Activated CD4-positive, CD25-positive, alpha-beta regulatory T cell treated with anti-CD3 and anti-CD28 coated beads, Interleukin-2, amount 50 U/mL, for 16 hours (primary cell): Measurements from ENCODE around the gene DCC.
"Not testable (repeated sequence)": the region's sequence is repeated elsewhere in the genome, so short reads cannot be mapped to it uniquely, and the experiment has no call there.

Source experiments
- DNase-seq: peaks from one replicate; pipeline ENCODE4 v3.0.0-alpha.2; 2020; ENCODE audit warnings: low read depth, low spot score

DCC gene

DNA sequence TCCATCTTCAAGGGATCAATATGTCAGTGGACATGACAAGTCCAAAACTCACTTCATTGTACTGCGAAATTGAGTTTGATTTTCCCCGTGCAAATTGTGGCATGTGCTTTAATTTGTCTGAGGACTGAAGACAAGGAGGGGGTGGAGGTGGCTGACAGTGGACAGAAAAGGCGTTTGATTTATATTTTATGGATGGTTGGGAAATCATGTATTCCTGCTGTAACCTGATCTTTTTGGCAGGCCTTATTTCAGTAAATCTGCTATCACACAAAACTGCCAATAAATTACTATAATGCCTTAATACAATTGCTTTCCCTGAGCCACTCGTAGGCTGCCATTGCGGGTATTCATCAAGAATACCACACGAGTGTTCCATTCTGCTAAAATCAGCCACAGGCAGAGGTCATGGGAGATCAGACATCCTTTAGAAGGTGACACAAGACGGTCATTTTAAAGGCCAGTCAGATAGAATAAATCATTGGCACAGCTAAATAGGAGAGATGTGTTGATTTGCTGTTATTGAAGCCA is 1164.0 kb downstream of the DCC start:
- DNase-seq = no peak

DNA sequence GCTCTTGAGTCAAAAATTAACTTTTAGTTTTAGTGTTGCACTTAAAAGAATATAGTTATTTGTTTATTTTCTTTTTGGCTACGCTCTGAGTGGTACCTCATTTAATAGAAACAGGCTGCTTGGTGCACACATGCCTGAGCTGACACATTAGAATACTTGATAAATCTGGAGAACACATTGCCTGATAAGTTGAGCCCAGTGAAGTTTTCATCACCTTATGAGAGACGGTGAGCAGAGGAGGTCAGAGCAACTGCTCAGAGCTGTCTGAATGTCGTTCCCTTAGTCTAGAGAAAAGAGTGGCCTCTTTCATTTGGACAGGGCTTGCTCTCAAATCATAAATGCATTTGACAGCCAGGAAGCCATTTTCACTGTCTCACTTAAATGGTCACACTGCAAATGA is 1168.5 kb downstream of the DCC start:
- no peak for DNase-seq

DNA sequence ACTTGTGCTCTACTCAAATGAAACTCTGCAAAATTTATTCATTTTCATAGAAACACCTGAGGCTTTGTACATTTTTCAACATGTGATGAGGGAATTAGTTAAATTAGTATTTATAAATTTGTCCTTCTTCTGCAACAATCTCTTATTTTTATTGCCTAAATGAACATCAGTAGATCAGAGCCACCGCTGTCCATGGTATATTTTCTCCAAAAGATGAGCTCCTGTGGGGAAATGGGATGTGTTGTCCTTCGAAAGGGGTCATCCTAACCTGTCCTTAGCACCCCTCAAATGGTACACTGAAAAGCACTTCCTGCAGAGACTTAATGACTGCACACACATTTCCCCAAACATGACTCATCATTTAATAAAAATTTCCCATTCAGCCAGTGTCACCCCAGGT is 1169.9 kb downstream of the DCC start:
- no peak for DNase-seq

DNA sequence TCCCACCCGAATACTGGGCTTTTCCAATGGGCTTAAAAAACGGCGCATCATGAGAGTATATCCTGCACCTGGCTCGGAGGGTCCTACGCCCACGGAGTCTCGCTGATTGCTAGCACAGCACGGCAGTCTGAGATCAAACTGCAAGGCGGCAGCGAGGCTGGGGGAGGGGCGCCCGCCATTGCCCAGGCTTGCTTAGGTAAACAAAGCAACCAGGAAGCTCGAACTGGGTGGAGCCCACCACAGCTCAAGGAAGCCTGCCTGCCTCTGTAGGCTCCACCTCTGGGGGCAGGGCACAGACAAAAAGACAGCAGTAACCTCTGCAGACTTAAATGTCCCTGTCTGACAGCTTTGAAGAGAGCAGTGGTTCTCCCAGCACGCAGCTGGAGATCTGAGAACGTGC is 1171.7 kb downstream of the DCC start:
- DNase-seq = not testable (repeated sequence)

DNA sequence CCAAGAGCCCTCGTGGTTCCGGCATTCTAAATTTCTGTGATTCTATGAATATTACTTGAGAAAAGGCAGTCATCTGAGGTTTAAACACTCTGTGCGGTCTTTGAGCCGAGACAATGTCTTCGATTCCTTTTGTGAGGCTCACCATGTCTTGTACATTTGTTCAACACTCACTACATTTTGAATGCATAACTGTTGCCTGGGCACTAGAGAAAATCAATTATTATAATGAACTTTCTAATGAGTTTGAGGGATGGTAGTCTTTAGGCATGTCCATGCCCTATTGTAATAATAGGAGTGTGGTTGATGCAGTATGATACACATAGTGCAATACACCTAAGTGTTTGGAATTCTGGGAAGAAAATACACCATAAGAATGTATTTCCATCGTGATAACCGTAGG is 1181.1 kb downstream of the DCC start:
- no peak for DNase-seq

DNA sequence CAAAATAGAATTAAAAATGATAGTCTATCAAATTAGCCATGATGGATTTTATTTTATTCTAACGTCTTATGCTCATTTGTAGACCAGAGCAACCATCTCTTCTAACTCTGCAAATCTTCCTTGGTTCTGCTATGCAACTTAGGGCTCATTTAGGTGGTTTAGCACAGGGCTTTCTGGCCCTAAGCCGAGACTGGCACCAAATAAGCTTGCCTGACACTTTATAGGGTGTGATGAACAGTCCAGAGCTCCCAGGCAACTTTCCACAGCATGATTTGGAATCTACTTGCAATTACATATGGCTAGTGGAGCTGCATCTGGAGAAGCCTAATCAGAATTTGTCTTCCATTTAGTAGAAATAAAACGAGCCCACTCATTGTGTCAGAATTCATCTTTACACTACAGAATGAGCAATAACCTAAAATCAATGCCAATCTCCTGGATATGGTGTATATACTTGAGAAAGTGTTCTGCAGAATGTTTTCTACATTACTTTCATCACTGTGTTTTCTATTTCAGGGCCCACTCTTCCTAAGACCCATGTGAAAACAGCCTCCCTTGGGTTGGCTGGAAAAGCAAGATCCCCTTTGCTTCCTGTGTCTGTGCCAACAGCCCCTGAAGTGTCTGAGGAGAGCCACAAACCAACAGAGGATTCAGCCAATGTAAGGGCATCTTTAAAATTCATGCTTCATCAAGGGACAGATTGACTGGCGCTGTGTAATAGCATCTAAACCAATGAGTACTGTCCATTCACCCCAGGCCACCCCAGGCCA is 1186.3 kb downstream of the DCC start:
- no peak for DNase-seq

DNA sequence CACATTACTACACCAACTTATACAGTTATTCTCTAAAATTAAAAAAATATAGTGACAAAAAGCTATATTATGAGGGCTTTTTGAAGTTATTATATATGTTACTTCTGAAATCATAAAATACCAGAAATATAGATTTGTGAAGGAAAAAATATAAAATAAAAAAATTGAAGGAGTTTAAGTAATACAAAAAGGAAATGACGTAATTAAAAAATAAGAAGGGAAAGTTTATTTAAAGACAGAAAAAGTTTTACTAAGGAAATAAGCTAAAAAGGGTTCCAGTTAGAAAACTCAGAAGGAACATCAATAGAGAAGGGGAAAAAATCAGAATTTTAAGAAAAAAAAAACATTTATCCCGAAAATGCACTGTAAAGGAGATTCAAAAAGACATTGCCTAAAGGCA is 1187.4 kb downstream of the DCC start:
- DNase-seq = no peak

DNA sequence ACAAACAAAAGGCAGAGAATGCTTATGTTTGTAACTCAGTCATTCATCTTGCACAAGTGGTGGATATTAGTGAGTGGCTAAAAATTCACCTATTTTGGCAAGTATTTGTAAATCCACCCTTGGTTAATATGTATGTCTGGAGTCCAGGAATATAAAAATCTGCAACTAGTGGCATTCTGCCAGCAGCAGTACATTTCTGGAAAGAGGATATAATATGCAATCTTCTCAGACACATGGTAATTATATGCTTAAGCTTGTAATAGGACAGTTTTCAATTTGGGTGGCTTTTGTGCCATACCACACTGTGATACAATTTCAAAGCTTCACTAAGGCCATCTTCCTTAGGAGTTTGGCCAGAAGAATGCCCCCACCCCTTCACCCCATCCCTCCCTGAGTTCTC is 1191.2 kb downstream of the DCC start:
- no peak for DNase-seq

DNA sequence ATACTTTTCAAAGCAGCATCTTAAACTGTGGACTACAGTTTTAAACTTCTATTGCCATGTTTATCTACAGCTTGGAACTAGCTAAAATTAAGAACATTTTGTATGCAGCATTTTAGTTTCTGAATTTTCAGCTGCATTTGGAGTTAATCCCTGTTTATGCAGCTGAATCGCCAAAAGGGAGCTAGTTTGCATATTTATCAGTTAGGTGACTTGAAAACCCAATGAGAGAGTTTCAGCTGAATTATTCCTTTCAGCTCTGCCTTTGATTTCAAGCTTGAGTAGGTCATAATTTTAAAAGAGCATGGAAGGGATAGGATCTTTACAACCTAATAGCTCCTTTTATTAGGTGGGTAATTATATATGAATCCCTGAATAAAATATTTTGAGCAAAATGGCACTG is 1191.9 kb downstream of the DCC start:
- no peak for DNase-seq

DNA sequence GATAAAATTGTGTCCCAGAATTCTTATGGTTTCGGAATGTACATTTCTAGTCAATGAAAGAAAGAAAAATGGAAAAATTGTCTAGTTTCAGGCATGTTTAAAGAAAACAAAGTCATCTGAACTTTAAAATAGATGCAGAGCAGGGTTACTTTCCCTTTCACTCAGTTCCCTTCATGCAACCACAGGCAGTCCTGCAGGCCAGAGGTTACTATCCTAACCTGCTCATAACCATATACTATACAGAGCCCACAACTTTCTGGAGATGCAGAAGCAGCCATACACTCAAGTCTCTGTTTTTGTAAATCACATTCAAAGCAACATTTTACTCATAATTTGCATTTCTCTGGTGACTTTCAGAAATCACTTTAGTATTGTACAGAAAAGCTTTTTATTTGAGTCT is 1194.2 kb downstream of the DCC start:
- no peak for DNase-seq

DNA sequence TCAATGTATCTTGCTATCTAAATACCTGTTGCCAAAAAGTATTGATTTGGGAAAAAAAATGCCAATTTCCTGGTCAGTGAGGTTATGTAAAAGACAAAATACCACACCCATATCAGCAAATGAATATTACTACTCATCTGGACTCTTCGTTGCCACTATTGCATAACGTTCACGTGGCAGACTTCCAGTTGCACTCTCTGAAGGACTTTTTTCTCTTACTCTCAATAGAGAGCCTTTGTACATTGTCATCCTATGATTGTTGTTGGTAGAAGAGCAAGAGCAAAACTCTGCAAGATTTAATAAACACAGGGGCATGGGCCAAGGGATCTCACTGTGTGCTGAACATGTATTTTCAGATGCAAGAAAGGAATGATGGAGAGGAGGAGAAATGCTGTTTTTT is 1194.7 kb downstream of the DCC start:
- no peak for DNase-seq

DNA sequence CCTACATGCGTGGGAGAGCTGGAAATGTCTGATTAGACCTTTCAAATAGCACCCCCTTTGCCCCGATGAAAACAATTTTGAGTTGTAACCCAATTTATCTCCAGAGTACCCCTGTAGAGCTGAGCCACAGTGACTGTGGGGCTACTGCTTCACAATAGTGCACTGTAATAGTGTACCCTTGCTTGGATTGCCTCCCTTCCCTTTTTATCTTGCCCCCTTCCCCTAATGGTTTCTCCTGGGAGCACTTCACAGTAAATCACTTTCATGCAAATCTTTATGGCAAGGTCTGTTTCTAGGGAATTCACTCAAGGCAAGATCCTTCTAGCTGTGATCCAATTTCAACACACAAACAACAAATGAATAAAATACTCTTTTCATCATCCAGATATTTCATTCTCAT is 1196.9 kb downstream of the DCC start:
- DNase-seq = no peak

DNA sequence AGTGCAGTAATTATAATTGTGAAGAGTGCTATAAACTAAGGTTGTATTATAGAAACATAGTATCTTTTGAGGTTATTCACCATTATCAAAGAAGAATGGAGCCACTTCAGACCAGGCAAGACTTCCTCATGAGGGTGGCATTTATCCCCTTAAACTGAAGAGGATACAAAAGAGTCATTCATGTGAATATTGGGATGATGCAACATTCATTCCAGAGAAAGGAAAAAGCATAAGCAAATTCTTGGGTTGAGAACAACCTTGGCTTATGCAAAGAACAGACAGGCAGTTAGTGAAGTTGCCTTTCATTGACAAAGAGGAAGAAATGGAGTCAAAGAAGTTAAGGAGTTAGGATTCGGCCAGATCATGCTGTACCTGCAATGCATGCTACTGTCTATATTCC is 1201.9 kb downstream of the DCC start:
- DNase-seq = no peak

DNA sequence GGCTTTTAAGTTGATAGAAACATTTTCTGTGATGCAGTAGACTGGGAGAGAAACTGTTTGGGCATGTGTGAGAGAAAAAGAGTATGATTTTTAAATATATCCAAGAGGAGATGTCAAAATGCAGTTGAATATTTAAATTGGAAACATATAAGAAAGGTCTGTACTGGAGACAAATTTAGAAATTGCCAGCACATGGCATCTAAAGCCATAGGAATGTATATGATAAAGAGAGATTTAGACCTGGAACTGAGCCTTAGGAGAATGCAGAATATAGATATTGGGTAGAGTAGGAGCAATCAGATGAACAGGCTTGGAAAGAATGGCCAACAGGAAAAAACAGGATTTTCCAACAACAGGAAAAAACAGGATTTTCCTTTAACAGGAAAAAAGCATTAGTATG is 1203.7 kb downstream of the DCC start:
- no peak for DNase-seq

DNA sequence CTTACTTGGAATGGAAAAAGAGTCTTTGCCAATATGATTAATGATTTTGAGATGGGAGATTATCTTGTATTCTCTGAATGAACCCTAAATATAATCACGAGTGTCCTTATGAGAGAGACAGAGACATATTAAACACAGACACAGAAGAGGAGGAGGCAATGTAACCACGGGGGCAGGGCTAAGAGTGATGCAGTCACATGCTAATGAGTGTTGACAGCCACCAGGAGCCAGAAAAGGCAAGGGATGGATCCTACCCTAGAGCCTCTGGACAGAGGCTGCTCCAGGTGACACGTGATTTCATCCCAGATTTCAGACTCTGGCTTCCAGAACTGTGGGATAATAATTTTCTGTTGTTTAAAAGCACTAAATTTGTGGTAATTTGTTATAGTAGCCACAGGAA is 1204.9 kb downstream of the DCC start:
- no peak for DNase-seq

DNA sequence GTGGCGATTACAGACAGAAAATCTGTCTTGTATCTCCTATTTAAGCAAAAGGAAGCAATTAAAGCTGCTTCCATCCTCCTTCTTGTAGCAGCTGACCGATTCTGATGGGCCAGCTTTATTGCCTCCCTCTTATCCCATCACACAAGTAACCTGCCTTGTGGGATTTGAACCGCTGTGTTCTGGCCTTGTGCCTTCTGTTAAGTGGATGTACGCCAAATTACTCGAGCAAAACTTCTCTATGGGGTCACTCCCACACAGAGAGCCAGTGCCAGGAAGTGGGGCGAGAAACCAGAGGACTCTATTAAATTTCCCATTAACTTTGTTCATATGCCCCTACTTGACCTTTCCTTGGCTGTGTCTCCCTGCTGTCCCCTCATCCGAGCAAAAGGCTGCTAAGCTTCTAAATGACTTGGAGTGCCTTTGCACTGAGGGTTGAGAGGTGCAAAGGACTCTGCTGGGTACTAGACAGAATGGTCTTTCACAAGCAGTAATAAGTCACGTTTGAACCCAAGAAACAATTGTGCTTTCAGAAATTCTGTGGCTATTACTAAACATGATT is 1212.0 kb downstream of the DCC start:
- DNase-seq = no peak

DNA sequence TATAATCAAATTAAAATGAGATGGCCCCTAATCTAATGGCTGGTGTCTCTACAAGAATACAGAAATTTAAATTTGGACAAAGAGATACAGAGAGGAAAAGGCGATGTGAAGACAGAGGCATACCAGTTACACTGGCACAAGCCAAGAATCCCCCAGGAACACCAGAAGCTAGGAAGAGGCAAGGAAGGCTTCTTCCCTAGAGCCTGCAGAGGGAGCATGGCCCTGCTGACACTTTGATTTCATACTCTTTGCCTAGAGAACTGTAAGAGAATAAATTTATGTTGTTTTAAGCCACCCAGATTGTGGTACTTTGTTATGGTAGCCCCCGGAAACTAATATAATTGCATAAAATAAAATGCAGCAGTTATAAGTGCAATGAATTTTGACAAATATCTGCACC is 1213.0 kb downstream of the DCC start:
- DNase-seq = no peak

DNA sequence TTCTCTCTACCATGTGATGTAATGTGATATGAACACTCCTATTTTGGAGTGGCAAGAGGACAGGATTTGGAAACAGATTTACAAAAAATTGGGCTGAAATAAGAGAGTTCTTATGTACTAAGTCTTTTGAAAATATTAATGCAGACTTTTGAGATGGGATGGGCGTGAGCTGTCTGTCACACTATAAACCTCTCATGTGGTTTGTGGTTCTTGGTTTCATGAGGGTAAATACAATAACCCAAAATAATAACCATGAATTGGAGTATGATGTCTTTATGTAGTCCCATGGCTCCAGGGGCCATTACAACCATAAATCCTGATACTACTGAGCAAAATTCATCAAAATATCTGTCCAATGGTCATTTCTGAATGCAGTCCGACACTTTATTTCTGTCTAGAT is 1216.5 kb downstream of the DCC start:
- DNase-seq = no peak

DNA sequence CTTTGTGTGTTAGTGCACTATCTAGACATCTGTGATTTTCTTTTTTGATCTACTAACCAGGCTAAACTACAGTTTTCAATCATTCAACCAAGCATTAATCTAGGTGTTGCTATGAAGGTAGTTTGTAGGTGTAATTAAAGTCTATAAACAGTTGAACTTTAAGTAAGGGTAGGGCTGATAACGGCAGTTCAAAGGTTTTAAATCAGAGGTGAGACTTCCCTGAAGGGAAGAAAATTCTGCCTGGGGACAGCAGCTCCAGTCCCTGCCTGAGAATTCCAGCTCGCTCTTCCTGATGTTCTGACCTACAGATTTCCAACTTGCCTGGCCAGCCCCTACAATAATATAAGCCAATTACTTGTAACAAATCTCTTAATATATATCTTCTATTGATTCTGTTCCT is 1220.5 kb downstream of the DCC start:
- DNase-seq = no peak

DNA sequence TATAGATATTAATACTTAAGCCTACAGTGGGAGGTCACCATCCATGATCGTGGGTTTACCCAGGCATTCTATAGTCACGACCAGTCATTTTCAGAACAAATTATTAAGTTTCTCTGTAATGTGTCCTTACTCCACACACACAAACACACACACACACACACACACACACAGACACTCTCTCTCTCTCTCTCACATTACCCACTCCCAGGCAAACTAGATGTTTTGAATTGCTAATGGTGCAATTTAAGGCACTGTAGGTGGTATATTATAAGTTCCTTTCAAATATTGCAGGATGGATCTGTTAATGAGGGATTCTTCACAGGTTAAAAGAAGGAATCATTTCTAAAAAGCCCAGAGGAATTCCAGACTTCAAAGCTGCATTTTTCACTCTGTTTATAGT is 1226.6 kb downstream of the DCC start:
- DNase-seq = no peak

DNA sequence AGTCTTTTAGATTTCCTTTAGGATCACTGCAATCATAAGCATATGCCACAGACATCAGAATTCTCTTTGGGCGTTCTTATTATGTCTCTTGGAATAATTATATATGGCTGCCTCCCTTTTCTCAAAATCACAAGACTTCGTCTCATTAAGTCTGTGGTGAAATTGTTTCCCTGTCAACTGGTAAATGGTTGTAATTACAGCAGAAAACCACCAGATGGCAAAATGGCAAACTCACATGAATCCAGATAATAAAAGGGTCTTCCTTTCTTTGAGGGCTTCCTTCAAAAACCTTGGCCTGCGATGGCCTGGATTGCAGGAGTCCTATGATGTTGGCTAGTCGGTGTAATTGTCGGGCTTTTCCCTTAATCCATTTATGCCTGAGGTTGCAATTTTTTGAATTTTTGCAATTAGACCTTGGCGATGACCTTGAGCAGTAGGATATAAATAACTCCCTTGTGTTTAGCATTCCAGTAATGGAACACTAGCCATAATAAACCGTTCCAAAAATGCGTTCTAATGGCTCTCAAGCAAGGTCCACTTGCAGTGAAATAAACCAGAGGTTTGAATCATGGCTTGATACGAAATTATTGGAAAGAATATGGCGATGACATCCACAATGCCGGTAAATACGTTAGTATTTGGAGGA is 1228.1 kb downstream of the DCC start:
- DNase-seq = no peak
